Spleen (tissue), 11 donors: ENCODE measurements around the gene DMAC2L. TPM values are rescaled to one million over a fixed set of nuclear protein-coding genes. Genes with fewer than 3 reads are reported as not detected.

Experiments
- DNase-seq: peaks from one replicate; pipeline ENCODE4 v3.0.0-alpha.2; 2020
- H3K27ac ChIP-seq, 8 donors: fragments of 200-600 bp; sonication (generic) in 7 of 8; 1 replicate in 4 of 8; 2 replicates in 4 of 8; pipeline versions ENCODE4 v1.5.0 to v1.8.0; 2016 to 2021; ENCODE audit warnings: inconsistent platforms in 4 of 8, mild to moderate bottlenecking in 4 of 8, moderate library complexity in 1 of 8
- H3K27me3 ChIP-seq, 7 donors: fragments of 200-600 bp; sonication (generic) in 6 of 7; replicated peaks in 1 of 7; 1 replicate in 4 of 7; 2 replicates in 3 of 7; pipeline versions ENCODE4 v1.5.0 to v1.8.0; 2016 to 2021; ENCODE audit warnings: inconsistent platforms in 3 of 7, mild to moderate bottlenecking in 1 of 7
- H3K36me3 ChIP-seq, 6 donors: fragments of 200-600 bp; sonication (generic) in 5 of 6; 1 replicate in 4 of 6; 2 replicates in 2 of 6; pipeline versions ENCODE4 v1.5.0 to v1.8.0; 2016 to 2021; ENCODE audit warnings: inconsistent platforms in 2 of 6
- H3K4me1 ChIP-seq, 6 donors: fragments of 200-600 bp; sonication (generic) in 5 of 6; 1 replicate in 3 of 6; 2 replicates in 3 of 6; pipeline versions ENCODE4 v1.5.0 to v1.8.0; 2016 to 2021; ENCODE audit warnings: inconsistent platforms in 3 of 6
- H3K4me3 ChIP-seq, 8 donors: fragments of 200-600 bp; sonication (generic) in 7 of 8; 1 replicate in 4 of 8; 2 replicates in 4 of 8; pipeline versions ENCODE4 v1.5.0 to v1.8.0; 2016 to 2021; ENCODE audit warnings: inconsistent platforms in 4 of 8, mild to moderate bottlenecking in 4 of 8, moderate library complexity in 2 of 8
- H3K9me3 ChIP-seq, 8 donors: fragments of 200-600 bp; sonication (generic) in 7 of 8; 1 replicate in 4 of 8; 2 replicates in 4 of 8; pipeline versions ENCODE4 v1.5.0 to v1.8.0; 2016 to 2021; ENCODE audit warnings: inconsistent platforms in 4 of 8
- POLR2A ChIP-seq, 3 donors: fragments of 450-650 bp; IDR thresholded peaks; one replicate each; pipeline ENCODE4 v1.5.1; 2017; ENCODE audit warnings: antibody characterized with exemption in 3 of 3, mild to moderate bottlenecking in 1 of 3
- POLR2AphosphoS5 ChIP-seq, 3 donors: sonication (generic); formaldehyde crosslinking; IDR thresholded peaks; one replicate each; pipeline ENCODE4 v1.5.1; 2017; ENCODE audit warnings: antibody characterized with exemption in 3 of 3
- WGBS, 5 donors: extraction: QIAGEN DNeasy Blood & Tissue Kit in 3 of 5; methylation state at CpG; one replicate each; pipeline versions ENCODE4 v1.1.5 to v1.1.7; 2013 to 2018; 5-methylcytosine and 5-hydroxymethylcytosine counted together
- intact Hi-C: fragments of 100-400 bp; cut with DNase I; formaldehyde crosslinking; loops from one replicate; pipeline ENCODE4 v1.15.0; 2023; ENCODE audit warnings: low total_unique reads
- polyA plus RNA-seq, 3 donors: library from polyadenylated mRNA; stranded (reverse); fragments of 200-250 nt; gene quantifications; one replicate each; pipeline ENCODE4 v1.2.1, GENCODE V29; 2013
- total RNA-seq, 7 donors: library from RNA; depleted of rRNA in 3 of 7; stranded (reverse); fragments of >200 nt in 3 of 7; fragmentation: NEBNext Ultra II Directional in 4 of 7; extraction: Animal tissue kit (Norgen Biotek cat#: 25700) in 4 of 7; gene quantifications; one replicate each; pipeline versions ENCODE4 v1.1.0 to v1.2.1, GENCODE V29; 2016 to 2021
- TF ChIP-seq, protein P1 (sequence below), 11 experiments: fragments of 200-600 bp in 7 of 11; fragments of 450-650 bp in 4 of 11; sonication (generic) in 4 of 11; IDR thresholded peaks in 8 of 11; conservative IDR thresholded peaks in 3 of 11; 1 replicate in 7 of 11; 2 replicates in 4 of 11; pipeline versions ENCODE4 v1.4.0 to v1.8.0; 2016 to 2021; ENCODE audit warnings: antibody characterized with exemption in 11 of 11, inconsistent platforms in 4 of 11, mild to moderate bottlenecking in 1 of 11
- donor health status: healthy with polysubstance abuse.
- donor health status: DM: no; HTN: no; CAD: no; lungs with moderate emphysema.
- donor health status: DM: no; HTN: no; CAD: no.
- donor health status: Bipolar disorder and iron deficiency.
- donor health status: healthy.
- donor health status: DM: no; HTN: no; CAD: no.
- donor health status: DM: yes; HTN: yes; CAD: no.

DMAC2L gene
- total and polyA plus RNA-seq, 10 donors = 10.0 to 24.7 (median 18.5) TPM

DNA sequence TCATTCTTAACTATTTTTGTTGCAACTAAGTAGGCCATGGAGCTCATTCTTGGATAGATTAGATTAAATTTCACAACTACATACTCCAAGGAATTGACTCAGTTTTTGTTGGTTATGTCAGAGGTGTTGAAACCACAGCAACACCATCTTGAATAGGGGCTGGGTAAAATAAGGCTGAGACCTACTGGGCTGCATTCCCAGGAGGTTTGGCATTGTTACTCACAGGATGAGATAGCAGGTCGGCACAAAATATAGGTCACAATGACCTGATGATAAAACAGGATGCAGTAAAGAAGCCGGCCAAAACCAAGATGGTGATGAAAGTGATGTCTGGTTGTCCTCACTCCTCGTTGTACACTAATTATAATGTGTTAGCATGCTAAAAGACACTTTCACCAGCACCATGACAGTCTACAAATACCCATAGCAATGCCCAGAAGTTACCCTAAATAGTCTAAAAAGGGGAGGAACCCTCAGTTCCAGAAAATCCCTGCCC, 20.9 kb downstream of the DMAC2L start:
- no peaks in the 10 kb centered on the region for H3K27me3 ChIP-seq
- no peak for TF ChIP-seq POLR2A (IDR thresholded peaks at IDR 0.05)
- TF ChIP-seq, protein P1, sequence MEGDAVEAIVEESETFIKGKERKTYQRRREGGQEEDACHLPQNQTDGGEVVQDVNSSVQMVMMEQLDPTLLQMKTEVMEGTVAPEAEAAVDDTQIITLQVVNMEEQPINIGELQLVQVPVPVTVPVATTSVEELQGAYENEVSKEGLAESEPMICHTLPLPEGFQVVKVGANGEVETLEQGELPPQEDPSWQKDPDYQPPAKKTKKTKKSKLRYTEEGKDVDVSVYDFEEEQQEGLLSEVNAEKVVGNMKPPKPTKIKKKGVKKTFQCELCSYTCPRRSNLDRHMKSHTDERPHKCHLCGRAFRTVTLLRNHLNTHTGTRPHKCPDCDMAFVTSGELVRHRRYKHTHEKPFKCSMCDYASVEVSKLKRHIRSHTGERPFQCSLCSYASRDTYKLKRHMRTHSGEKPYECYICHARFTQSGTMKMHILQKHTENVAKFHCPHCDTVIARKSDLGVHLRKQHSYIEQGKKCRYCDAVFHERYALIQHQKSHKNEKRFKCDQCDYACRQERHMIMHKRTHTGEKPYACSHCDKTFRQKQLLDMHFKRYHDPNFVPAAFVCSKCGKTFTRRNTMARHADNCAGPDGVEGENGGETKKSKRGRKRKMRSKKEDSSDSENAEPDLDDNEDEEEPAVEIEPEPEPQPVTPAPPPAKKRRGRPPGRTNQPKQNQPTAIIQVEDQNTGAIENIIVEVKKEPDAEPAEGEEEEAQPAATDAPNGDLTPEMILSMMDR (IDR thresholded peaks at IDR 0.05 in 8 of 11, conservative IDR thresholded peaks at IDR 0.05 in 3 of 11) = no peak
- TF ChIP-seq POLR2AphosphoS5 (IDR thresholded peaks at IDR 0.05) = no peak
- H3K9me3 ChIP-seq = no peaks in the 10 kb centered on the region
- DNase-seq = no peak
- H3K4me3 ChIP-seq = no peak overlapping the region
- 57 to 68% (median 64%) methylated on average over 3 of the region's 3 CpGs for WGBS, 5 donors
- intact Hi-C loops = loop anchor here (10.0 kb wide), 1 partner anchor 62 kb away; the partner anchor contains the start of gene CDKL1
- peaks cover 2 to 70% (median 19%) of the 10 kb centered on the region in 6 donors for H3K36me3 ChIP-seq
- H3K27ac ChIP-seq = peak overlapping the region in 1 of 8 donors; percentile 22
- H3K4me1 ChIP-seq = peaks cover 13 to 42% (median 19%) of the 10 kb centered on the region in 6 donors

DNA sequence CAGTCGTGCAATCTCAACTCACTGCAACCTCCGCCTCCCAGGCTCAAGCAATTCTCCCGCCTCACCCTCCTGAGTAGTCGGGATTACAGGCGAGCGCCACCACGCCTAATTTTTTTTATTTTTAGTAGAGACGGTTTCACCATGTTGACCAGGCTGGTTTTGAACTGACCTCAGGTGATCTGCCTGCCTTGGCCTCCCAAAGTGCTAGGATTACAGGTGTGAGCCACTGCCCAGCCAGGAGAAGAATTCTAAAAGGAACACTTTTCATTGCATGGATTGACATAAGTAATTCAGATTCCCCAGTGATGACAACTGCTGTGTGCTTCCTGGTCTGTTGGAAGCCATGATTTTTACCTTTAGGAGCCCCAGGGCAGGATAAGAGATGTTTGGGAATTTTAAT, 22.1 kb downstream of the DMAC2L start:
- H3K9me3 ChIP-seq = no peaks in the 10 kb centered on the region
- no peak for DNase-seq
- intact Hi-C loops = loop anchor here (10.0 kb wide), 1 partner anchor 61 kb away; the partner anchor contains the start of gene CDKL1
- 96 to 99% (median 96%) methylated on average over 8 of the region's 8 CpGs for WGBS, 5 donors
- no peak overlapping the region for H3K4me3 ChIP-seq
- H3K27ac ChIP-seq = peak overlapping the region; percentile 11 to 88 (median 79)
- no peaks in the 10 kb centered on the region for H3K27me3 ChIP-seq
- peaks cover 2 to 71% (median 19%) of the 10 kb centered on the region in 6 donors for H3K36me3 ChIP-seq
- H3K4me1 ChIP-seq = peaks cover 13 to 40% (median 19%) of the 10 kb centered on the region in 6 donors
- TF ChIP-seq, protein P1 (IDR thresholded peaks at IDR 0.05 in 8 of 11, conservative IDR thresholded peaks at IDR 0.05 in 3 of 11) = no peak
- TF ChIP-seq POLR2AphosphoS5 (IDR thresholded peaks at IDR 0.05) (no peak), POLR2A (IDR thresholded peaks at IDR 0.05) (no peak)

DNA sequence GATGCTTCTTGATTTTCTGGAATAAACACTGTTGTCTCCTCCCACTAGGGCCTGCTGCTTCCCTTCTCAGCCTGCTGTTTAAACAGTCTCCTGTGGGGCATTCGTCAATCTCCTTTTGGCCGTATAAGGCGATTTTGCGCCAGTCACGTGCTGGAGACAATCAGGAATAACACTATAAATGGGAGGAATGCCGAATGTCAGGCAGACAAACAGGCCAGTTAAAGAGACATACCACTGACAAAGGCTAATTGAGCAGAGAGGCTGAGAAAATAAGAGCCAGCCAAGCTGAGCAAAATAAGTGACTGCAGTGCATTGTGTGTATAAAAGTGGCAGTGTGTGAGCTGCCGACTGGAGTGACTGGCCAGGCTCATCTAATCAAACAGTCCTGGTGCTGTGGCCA, 23.3 kb downstream of the DMAC2L start:
- H3K4me1 ChIP-seq = peaks cover 13 to 31% (median 19%) of the 10 kb centered on the region in 6 donors
- intact Hi-C loops = loop anchor here (10.0 kb wide), 1 partner anchor 59 kb away; the partner anchor contains the start of gene CDKL1
- peaks cover 0 to 68% (median 20%) of the 10 kb centered on the region in 6 donors for H3K36me3 ChIP-seq
- H3K4me3 ChIP-seq = no peak overlapping the region
- no peaks in the 10 kb centered on the region for H3K9me3 ChIP-seq
- H3K27me3 ChIP-seq = no peaks in the 10 kb centered on the region
- DNase-seq = no peak
- 57 to 69% (median 64%) methylated on average over 7 of the region's 7 CpGs for WGBS, 5 donors
- TF ChIP-seq POLR2AphosphoS5 (IDR thresholded peaks at IDR 0.05) (peak in 1 of 3 donors; percentile 59), POLR2A (IDR thresholded peaks at IDR 0.05) (no peak)
- TF ChIP-seq, protein P1 (IDR thresholded peaks at IDR 0.05 in 8 of 11, conservative IDR thresholded peaks at IDR 0.05 in 3 of 11) = peak in 1 of 11 experiments; percentile 23
- peak overlapping the region; percentile 37 to 88 (median 80) for H3K27ac ChIP-seq

DNA sequence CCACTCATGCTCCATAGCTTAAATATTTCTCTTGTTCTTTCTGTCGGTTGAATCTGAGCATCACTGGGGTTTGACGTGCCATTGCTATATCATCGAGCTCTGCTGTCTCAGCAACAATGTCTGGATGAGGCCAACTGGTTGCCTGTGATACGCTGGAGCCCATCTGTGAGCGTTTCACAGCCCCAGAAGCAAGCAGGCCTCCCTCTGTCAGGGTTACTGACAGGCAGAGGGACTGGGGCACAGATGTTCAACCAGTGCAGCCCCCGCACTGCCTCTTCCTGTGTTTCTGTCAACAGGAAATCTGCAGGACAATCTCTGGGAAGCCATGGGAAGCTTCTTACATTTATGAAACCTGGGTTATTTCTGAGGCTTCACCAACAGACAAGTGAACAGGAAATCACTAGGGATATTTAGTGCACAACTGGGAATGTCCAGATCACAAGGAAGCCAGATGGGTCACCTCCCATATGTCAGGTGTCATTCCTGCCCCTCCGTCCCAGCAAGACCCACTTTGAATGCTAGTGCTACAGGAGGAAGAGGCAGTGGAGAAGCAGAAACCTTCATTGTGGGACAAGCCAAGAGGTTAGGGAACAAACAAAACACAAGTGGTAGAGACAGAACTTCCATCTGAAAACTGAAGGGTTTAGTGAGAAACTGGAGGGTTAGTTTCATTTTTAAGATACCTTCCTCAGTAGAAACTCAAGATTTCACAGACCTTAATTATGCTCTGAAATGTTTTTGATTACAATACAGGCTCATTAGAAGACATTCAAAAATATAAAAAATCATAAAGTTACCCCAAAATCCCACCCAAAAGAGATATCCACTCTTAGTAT, 24.1 kb downstream of the DMAC2L start:
- Histone ChIP-seq H3K27ac (peak overlapping the region; percentile 37 to 88 (median 80)), H3K9me3 (no peaks in the 10 kb centered on the region), H3K4me3 (no peak overlapping the region), H3K27me3 (no peaks in the 10 kb centered on the region), H3K36me3 (peaks cover 0 to 68% (median 15%) of the 10 kb centered on the region in 6 donors), H3K4me1 (peaks cover 13 to 31% (median 19%) of the 10 kb centered on the region in 6 donors)
- 7 to 27% (median 12%) methylated on average over 7 of the region's 7 CpGs for WGBS, 5 donors
- DNase-seq = peak; percentile 78
- intact Hi-C loops = loop anchor here (10.0 kb wide), 1 partner anchor 59 kb away; the partner anchor contains the start of gene CDKL1
- TF ChIP-seq, protein P1 (IDR thresholded peaks at IDR 0.05 in 8 of 11, conservative IDR thresholded peaks at IDR 0.05 in 3 of 11) = no peak
- peak; percentile 20 to 73 (median 73) for TF ChIP-seq POLR2AphosphoS5 (IDR thresholded peaks at IDR 0.05)
